ENCODE data around the gene NANS. TPM values are rescaled to one million over a fixed set of nuclear protein-coding genes. Genes with fewer than 3 reads are reported as not detected.
A peak's percentile ranks its signal among the peaks of the same experiment; 100 is the strongest.
"Not testable (repeated sequence)": the region's sequence is repeated elsewhere in the genome, so short reads cannot be mapped to it uniquely, and the experiment has no call there.

The NANS gene
- total RNA-seq, 1 donor from 2014 or later, result 22.9 TPM

GRCh38 chr9:98108531-98109031, 52.0 kb downstream of the NANS start:
- H3K36me3 Mint-ChIP-seq (ENCODE audit: unreplicated experiment), result peaks cover 5% of the 10 kb centered on the region
- H3K9me3 Mint-ChIP-seq (ENCODE audit: unreplicated experiment), result peaks cover 1% of the 10 kb centered on the region
- no peaks in the 10 kb centered on the region for H3K27me3 Mint-ChIP-seq (ENCODE audit: unreplicated experiment)

DNA sequence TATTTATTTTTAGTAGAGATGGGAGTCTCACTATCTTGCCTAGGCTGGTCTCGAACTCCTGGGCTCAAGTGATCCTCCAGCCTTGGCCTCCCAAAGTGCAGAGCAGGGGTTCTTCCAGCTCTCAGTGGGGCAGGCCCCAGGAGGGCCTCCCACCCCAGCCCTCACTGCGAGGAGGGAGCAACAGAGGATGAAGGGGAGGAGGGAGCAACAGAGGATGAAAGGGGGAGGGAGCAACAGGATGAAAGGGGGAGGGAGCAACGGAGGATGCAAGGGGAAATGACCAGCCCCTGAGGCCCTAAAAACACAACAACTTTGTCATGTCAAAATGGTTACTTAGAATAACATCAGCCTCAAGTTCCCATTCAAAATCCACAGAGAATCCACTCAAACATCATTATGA, 52.5 kb downstream of the NANS start:
- peaks cover 5% of the 10 kb centered on the region for H3K36me3 Mint-ChIP-seq (ENCODE audit: unreplicated experiment)
- TF ChIP-seq CTCF (IDR thresholded peaks at IDR 0.05; ENCODE audit: partially characterized antibody, unreplicated experiment), result no peak
- H3K27ac Mint-ChIP-seq (ENCODE audit: unreplicated experiment), result no peak overlapping the region
- H3K27me3 Mint-ChIP-seq (ENCODE audit: unreplicated experiment), result no peaks in the 10 kb centered on the region
- H3K9me3 Mint-ChIP-seq (ENCODE audit: unreplicated experiment), result peaks cover 1% of the 10 kb centered on the region
- no peak for DNase-seq
- H3K4me3 Mint-ChIP-seq (ENCODE audit: unreplicated experiment), result no peak overlapping the region
- H3K4me1 Mint-ChIP-seq (ENCODE audit: low read depth, unreplicated experiment), result no peaks in the 10 kb centered on the region

More at GRCh38 chr9:98108531-98109031, 52.0 kb downstream of the NANS start:
- Mint-ChIP-seq H3K4me3 (ENCODE audit: unreplicated experiment) (no peak overlapping the region), H3K27ac (ENCODE audit: unreplicated experiment) (no peak overlapping the region), H3K4me1 (ENCODE audit: low read depth, unreplicated experiment) (no peaks in the 10 kb centered on the region)
- no peak for DNase-seq
- no peak for TF ChIP-seq CTCF (IDR thresholded peaks at IDR 0.05; ENCODE audit: partially characterized antibody, unreplicated experiment)

DNA sequence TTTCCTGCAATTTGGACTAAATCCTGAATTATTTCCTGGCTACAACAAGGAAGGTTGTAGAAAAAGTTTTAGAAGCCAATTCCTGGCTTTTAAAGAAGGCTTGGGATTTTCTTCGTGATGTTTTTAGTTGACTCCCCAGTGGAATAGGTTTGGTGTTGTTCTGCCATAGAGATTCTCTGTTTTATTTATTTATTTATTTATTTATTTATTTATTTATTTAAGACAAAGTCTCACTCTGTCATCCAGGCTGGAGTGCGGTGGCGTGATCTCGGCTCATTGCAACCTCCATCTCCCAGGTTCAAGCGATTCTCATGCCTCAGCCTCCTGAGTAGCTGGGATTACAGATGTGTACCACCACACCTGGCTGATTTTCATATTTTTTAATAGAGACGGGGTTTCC, 60.6 kb downstream of the NANS start:
- H3K4me1 Mint-ChIP-seq (ENCODE audit: low read depth, unreplicated experiment); H3K27ac Mint-ChIP-seq (ENCODE audit: unreplicated experiment); H3K27me3 Mint-ChIP-seq (ENCODE audit: unreplicated experiment): not testable (repeated sequence)

GRCh38 chr9:98117984-98118639, 61.6 kb downstream of the NANS start:
- Mint-ChIP-seq H3K4me3 (ENCODE audit: unreplicated experiment) (peak overlapping the region; percentile 75), H3K27ac (ENCODE audit: unreplicated experiment) (no peak overlapping the region), H3K27me3 (ENCODE audit: unreplicated experiment) (peaks cover 3% of the 10 kb centered on the region), H3K4me1 (ENCODE audit: low read depth, unreplicated experiment) (peaks cover 2% of the 10 kb centered on the region), H3K9me3 (ENCODE audit: unreplicated experiment) (no peaks in the 10 kb centered on the region), H3K36me3 (ENCODE audit: unreplicated experiment) (no peaks in the 10 kb centered on the region)
- DNase-seq, result no peak
- no peak for TF ChIP-seq CTCF (IDR thresholded peaks at IDR 0.05; ENCODE audit: partially characterized antibody, unreplicated experiment)

More for the DNA sequence above, 60.6 kb downstream of the NANS start:
- not testable (repeated sequence) for H3K9me3 Mint-ChIP-seq (ENCODE audit: unreplicated experiment); H3K36me3 Mint-ChIP-seq (ENCODE audit: unreplicated experiment); DNase-seq; H3K4me3 Mint-ChIP-seq (ENCODE audit: unreplicated experiment)

DNA sequence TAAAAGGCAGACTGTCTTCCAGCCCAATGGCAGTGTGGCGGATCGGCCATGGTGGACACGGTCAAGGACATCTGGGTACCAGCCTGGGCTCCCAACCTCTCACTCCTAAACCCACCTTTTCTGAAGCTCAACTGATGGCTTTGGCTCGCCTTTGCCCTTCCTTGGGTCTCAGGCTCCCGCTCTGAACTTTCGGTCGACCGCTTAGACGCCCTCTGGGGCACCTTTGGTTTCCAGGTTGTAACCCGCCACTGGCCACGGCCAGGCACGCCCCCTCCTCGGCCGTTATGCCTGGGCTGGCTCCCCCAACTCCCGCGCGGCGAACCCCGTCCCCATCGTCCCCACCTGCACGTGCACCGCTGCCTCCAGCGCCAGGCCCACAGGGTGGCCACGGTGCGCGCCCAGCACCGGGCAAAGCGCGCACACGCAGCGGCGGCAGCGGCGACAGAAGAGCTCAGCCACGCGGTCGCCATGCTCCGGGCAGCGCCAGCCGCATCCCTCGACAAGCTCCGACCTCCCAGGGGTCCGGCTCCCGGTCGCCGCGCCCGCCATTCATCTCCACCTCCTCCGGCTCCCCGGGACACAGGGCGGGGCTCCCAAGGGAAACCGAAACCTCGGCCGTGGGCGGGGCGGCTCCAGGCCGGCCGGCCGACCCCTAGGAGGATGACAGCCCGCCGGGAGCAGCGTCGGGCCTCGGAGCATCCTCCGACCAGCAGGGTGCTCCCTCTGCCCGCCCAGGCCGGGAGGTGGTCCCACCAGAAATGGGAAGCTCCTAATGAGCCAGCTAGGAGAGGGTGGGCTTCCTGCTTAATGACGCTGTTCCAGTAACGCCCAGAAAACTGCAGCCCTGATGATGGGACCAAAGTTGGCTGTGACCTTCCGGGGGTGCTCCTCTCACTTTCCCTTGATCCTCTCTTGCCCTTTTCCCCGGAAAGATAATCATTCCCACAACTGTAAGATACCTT, 62.4 kb downstream of the NANS start, which contains the start of gene TRIM14:
TRIM14 (minus strand) TSS at position 583 of the 962 bp plus-strand sequence; CDS start at position 549, 34 bp downstream.
- Mint-ChIP-seq H3K27ac (ENCODE audit: unreplicated experiment) (no peak within 1 kb of the TSS), H3K4me3 (ENCODE audit: unreplicated experiment) (peak within 1 kb of the TSS; percentile 76), H3K36me3 (ENCODE audit: unreplicated experiment) (no peaks in the 10 kb centered on the region), H3K9me3 (ENCODE audit: unreplicated experiment) (no peaks in the 10 kb centered on the region), H3K27me3 (ENCODE audit: unreplicated experiment) (peaks cover 3% of the 10 kb centered on the region), H3K4me1 (ENCODE audit: low read depth, unreplicated experiment) (peaks cover 2% of the 10 kb centered on the region)
- no peak for TF ChIP-seq CTCF (IDR thresholded peaks at IDR 0.05; ENCODE audit: partially characterized antibody, unreplicated experiment)
- peak; percentile 60 for DNase-seq
